ENCODE data around the gene NREP. TPM values are rescaled to one million over a fixed set of nuclear protein-coding genes. Genes with fewer than 3 reads are reported as not detected.

Gene NREP
- total RNA-seq, 6 experiments from 2014 or later = 32.0 to 89.1 (median 35.1) TPM

GRCh38 chr5:111680737-111681413 is 76.1 kb downstream of the NREP start:
- DNase-seq = peak; percentile 92
- H3K4me3 Mint-ChIP-seq = peak overlapping the region; percentile 68
- peaks cover 49% of the 10 kb centered on the region for H3K4me1 Mint-ChIP-seq (ENCODE audit: low read depth)
- H3K27ac Mint-ChIP-seq = peak overlapping the region; percentile 87
- no peaks in the 10 kb centered on the region for H3K36me3 Mint-ChIP-seq (ENCODE audit: low read depth)
- H3K27me3 Mint-ChIP-seq (ENCODE audit: insufficient read depth) = no peaks in the 10 kb centered on the region
- TF ChIP-seq CTCF (IDR thresholded peaks at IDR 0.05) = no peak
- H3K9me3 Mint-ChIP-seq = no peaks in the 10 kb centered on the region

GRCh38 chr5:111679611-111680010 is 77.4 kb downstream of the NREP start:
- Mint-ChIP-seq H3K4me3 (no peak overlapping the region), H3K4me1 (ENCODE audit: low read depth) (peaks cover 53% of the 10 kb centered on the region), H3K36me3 (ENCODE audit: low read depth) (no peaks in the 10 kb centered on the region), H3K27ac (no peak overlapping the region), H3K9me3 (no peaks in the 10 kb centered on the region), H3K27me3 (ENCODE audit: insufficient read depth) (no peaks in the 10 kb centered on the region)
- no peak for DNase-seq
- no peak for TF ChIP-seq CTCF (IDR thresholded peaks at IDR 0.05)

Other genes with a start within 250 kb of the NREP start
- 10 to 100 TPM; 18.0 to 26.4 (median 24.4) TPM for gene STARD4, start 244.7 kb downstream of the NREP start, total RNA-seq (2021; fragmentation: NEBNext Ultra II Directional; extraction: Animal tissue kit (Norgen Biotek cat#: 25700))

Data from HFFc6 (cell line).